ENCODE data around the gene RNASET2.
"Not testable (repeated sequence)": the region's sequence is repeated elsewhere in the genome, so short reads cannot be mapped to it uniquely, and the experiment has no call there.

Gene RNASET2

GRCh38 chr6:166900130-166900708 lies 56.1 kb downstream of the RNASET2 start:
- no peak for DNase-seq

GRCh38 chr6:166898910-166899309 lies 57.4 kb downstream of the RNASET2 start:
- no peak for DNase-seq

- not testable (repeated sequence) for DNase-seq
Measured at GRCh38 chr6:166894614-166895013, 61.7 kb downstream of the RNASET2 start.

- DNase-seq, result not testable (repeated sequence)
Measured at GRCh38 chr6:166892472-166892871, 63.9 kb downstream of the RNASET2 start.

GRCh38 chr6:166886773-166887172 lies 69.6 kb downstream of the RNASET2 start:
- not testable (repeated sequence) for DNase-seq

GRCh38 chr6:166884958-166885357 lies 71.4 kb downstream of the RNASET2 start:
- DNase-seq, result not testable (repeated sequence)

GRCh38 chr6:166879594-166879993 lies 76.8 kb downstream of the RNASET2 start:
- no peak for DNase-seq

Measured in activated naive CD4-positive, alpha-beta T cell treated with anti-CD3 and anti-CD28 coated beads, Interleukin-2, amount 50 U/mL, for 16 hours (primary cell).